Neutrophil (primary cell): Measurements from ENCODE around the gene CD52.
A peak's percentile ranks its signal among the peaks of the same experiment; 100 is the strongest.

Experiments used
- H3K27ac ChIP-seq: fragments of 200-600 bp; sonication (generic); 2 replicates; pipeline ENCODE4 v1.5.1; 2016; ENCODE audit warnings: mild to moderate bottlenecking, moderate library complexity
- H3K27me3 ChIP-seq: fragments of 200-600 bp; sonication (generic); 2 replicates; pipeline ENCODE4 v1.6.0; 2016; ENCODE audit warnings: mild to moderate bottlenecking
- H3K36me3 ChIP-seq: fragments of 200-600 bp; sonication (generic); 2 replicates; pipeline ENCODE4 v1.5.1; 2017
- H3K4me1 ChIP-seq, 2 experiments: fragments of 200-600 bp in 1 of 2; sonication (generic) in 1 of 2; 1 replicate in 1 of 2; 2 replicates in 1 of 2; pipeline versions ENCODE4 v1.5.1 to v1.6.1; 2013 to 2016; ENCODE audit warnings: low read depth in 1 of 2, low read length in 1 of 2, mild to moderate bottlenecking in 1 of 2, moderate library complexity in 1 of 2; ENCODE audit not compliant: control insufficient read depth in 1 of 2, insufficient read depth in 1 of 2
- H3K4me3 ChIP-seq, 2 experiments: fragments of 200-600 bp in 1 of 2; sonication (generic) in 1 of 2; 1 replicate in 1 of 2; 2 replicates in 1 of 2; pipeline ENCODE4 v1.5.1; 2013 to 2016; ENCODE audit warnings: low read depth in 1 of 2, low read length in 1 of 2, mild to moderate bottlenecking in 1 of 2, moderate library complexity in 1 of 2
- H3K9me3 ChIP-seq: fragments of 200-600 bp; sonication (generic); 2 replicates; pipeline ENCODE4 v1.5.1; 2016
- CTCF ChIP-seq: fragments of 200-600 bp; sonication (generic); IDR thresholded peaks from 2 replicates; pipeline ENCODE4 v1.5.1; 2016; ENCODE audit warnings: antibody characterized with exemption

Gene CD52

GRCh38 chr1:26317612-26318337 is at the start of gene CD52:
TSS of gene CD52 (plus strand) at chr1:26317958. CDS start at chr1:26318018, 60 bp downstream.
- Histone ChIP-seq H3K27ac (peak within 1 kb of the TSS; percentile 60), H3K27me3 (no peaks in the 10 kb centered on the region), H3K4me3 (peak within 1 kb of the TSS in 1 of 2 experiments; percentile 15), H3K36me3 (peaks cover 11% of the 10 kb centered on the region), H3K9me3 (no peaks in the 10 kb centered on the region), H3K4me1 (peaks cover 64 to 75% of the 10 kb centered on the region in 2 experiments)
- TF ChIP-seq CTCF, result no peak

- H3K27ac ChIP-seq, result no peak overlapping the region
- H3K4me1 ChIP-seq, result peaks cover 1 to 3% of the 10 kb centered on the region in 2 experiments
- H3K9me3 ChIP-seq, result no peaks in the 10 kb centered on the region
- H3K27me3 ChIP-seq, result no peaks in the 10 kb centered on the region
- TF ChIP-seq CTCF, result no peak
- H3K36me3 ChIP-seq, result peaks cover 10% of the 10 kb centered on the region
- no peak overlapping the region for H3K4me3 ChIP-seq
These were observed 49.2 kb upstream of the CD52 start for GRCh38 chr1:26268290-26269197.

GRCh38 chr1:26269198-26269550 is 48.6 kb upstream of the CD52 start:
- H3K4me3 ChIP-seq, result no peak overlapping the region
- H3K36me3 ChIP-seq, result peaks cover 10% of the 10 kb centered on the region
- peaks cover 3% of the 10 kb centered on the region in 2 experiments for H3K4me1 ChIP-seq
- TF ChIP-seq CTCF, result no peak
- H3K27ac ChIP-seq, result no peak overlapping the region
- H3K27me3 ChIP-seq, result no peaks in the 10 kb centered on the region
- H3K9me3 ChIP-seq, result no peaks in the 10 kb centered on the region

- H3K4me3 ChIP-seq, result peak overlapping the region; percentile 9 to 42
- peak overlapping the region; percentile 100 for H3K27ac ChIP-seq
- TF ChIP-seq CTCF, result no peak
- no peaks in the 10 kb centered on the region for H3K9me3 ChIP-seq
- H3K36me3 ChIP-seq, result peaks cover 10% of the 10 kb centered on the region
- peaks cover 52 to 57% of the 10 kb centered on the region in 2 experiments for H3K4me1 ChIP-seq
- no peaks in the 10 kb centered on the region for H3K27me3 ChIP-seq
These were observed 42.8 kb upstream of the CD52 start for GRCh38 chr1:26274801-26275425.

- Histone ChIP-seq H3K9me3 (no peaks in the 10 kb centered on the region), H3K27ac (peak overlapping the region; percentile 100), H3K4me1 (peaks cover 57 to 66% of the 10 kb centered on the region in 2 experiments), H3K27me3 (no peaks in the 10 kb centered on the region), H3K36me3 (peaks cover 12% of the 10 kb centered on the region), H3K4me3 (peak overlapping the region; percentile 9 to 42)
- TF ChIP-seq CTCF, result peak; percentile 92
These were observed 42.0 kb upstream of the CD52 start for GRCh38 chr1:26275580-26276431.
